GM19035 (cell line): Measurements from ENCODE around the gene PYGL.
A peak's percentile ranks its signal among the peaks of the same experiment; 100 is the strongest.

ENCODE experiments used
- ATAC-seq: cut with Tn5 transposase; IDR thresholded peaks from one replicate; pipeline ENCODE4 v1.9.1; 2021; ENCODE audit not compliant: unreplicated experiment

Gene PYGL

DNA sequence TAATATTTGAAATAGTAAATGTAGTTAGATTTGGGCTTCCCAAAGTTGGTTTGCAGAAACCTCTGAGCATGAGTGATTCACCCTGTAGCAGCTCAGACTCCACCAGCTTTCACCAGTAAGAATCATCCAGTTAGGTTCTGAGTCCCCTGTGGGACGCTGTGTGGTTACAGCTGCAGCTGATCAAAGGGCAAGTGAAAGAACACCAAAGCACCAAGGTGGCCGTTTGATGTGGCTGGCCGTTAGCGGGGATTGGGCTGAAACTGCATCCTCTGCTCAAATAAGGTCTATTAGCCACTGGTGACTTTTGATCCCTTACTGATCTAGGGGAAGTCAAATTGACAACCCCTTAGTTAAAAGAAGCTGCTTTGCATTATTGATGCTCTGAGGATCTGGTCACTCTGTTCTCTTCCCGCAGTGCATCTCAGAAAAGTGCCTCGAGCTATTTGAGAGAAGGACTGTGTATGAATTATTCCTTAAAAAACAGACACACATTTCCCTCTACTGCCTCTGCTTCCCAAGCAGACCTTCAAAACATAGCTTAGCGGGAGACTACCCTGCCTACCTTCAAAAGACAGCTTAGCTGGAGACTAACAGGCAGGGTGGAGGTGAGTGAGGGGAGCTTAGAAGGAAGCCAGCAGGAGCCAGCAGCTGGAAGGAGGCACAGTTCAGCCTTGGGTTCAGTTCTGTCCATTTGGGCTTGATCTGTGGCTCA, 68.8 kb downstream of the PYGL start:
- peak; percentile 92 for ATAC-seq

DNA sequence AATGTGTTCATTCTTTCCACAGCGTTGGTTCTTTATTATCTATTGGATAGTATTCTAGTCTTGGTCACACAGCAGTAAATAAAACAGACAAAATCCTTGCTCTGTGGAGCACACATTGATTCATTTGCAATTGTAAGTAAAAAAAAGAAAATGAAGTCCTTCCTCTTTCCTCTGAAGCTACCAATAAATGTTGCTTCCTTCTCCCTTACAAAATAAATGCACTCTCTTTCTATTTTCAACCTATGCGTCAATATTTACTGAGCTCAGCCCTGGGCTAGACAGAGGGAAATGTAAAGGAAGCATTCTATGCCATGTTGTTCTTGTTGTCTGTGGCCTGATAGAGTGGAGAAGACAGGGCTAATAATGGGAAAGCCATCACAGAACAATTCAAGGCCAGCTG, 69.5 kb downstream of the PYGL start:
- no peak for ATAC-seq

DNA sequence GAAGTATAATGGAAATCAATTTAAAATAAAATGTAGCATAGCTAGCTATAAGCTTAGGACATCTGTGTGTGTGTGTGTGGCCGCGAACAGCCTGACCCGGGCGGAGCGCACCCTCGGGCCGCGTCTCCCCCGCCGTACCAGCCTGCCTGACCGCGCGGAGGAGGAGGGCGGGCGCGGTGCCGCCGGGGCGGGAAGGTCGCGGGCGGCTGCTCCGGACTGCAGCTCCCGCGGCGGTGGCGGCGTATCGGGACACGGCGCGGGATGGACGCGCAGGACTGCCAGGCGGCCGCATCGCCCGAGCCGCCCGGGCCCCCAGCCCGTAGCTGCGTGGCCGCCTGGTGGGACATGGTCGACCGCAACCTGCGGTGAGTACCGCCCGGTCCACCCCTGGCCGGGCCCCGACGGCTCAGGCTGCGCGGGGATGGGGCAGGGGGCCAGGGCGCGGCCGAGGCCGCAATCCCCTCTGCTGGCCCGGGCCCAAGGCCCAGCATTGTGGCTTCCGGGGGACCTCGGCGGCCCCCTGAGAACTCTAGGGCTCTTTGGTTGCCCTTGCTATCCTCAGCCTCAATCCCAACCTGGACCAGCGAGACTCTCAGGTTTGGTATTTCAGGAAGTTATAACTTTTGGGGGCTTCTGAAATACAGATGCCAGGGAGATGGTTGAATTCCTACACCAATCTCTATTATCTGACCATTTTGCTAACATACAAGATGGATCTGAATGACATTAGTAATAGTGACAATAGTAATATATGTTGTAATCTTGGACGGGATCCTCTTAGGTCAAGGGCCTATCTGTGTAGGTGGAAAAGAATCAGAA, 72.2 kb downstream of the PYGL start, which contains the start of gene ABHD12B:
TSS of gene ABHD12B (plus strand) at position 140 of the 819 bp plus-strand sequence. CDS start at position 262, 122 bp downstream.
- ATAC-seq: no peak

DNA sequence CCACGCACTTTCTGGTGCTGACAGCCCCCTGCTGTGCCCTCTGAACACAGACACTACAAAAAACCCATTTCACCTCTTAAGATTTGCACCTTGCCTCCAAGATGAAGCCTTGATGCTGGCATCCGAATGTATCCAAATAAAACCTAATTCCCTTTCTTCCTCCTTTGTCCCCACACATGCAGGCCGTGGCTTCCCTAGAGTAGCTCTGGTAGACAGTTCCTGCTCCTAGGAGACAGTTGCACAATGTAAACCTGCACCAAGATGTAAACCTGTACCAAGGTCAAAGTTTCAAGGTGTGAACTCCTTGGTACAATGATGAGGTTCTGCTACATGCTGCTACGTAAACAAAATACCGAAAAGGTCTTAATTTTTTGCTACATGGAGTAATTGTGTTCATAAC, 73.1 kb downstream of the PYGL start:
- ATAC-seq: no peak

DNA sequence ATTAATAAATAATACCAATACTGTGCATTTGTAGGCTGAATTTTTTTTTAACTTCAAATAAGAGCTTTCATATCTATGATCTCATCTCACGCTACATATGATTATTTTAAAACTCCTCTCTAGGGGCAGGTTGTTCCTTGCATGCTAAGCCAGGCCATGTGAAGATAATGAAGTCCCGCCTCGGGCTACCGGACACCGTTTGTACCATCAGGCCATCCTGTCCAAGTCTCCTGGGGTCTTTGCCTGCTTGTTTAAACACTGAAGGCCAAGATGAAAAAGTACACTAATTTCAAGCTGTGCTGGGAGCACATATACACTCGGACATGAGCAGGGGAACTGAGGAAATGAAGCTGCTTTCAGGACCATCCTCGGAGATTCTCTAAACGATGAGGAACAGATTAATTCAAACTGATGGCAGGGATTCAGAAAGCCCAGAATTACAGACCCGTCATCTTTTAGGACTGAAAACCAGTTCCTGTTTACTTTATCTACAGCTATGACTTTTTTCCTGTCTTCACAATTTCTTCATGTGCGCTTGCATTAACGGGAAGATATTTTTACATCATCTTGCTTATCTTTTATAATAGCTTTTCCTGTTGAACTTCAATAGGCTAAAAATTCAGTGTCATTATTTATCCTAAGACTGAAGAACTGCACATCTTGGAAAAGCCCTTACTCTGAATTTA, 78.7 kb downstream of the PYGL start:
- ATAC-seq: no peak

DNA sequence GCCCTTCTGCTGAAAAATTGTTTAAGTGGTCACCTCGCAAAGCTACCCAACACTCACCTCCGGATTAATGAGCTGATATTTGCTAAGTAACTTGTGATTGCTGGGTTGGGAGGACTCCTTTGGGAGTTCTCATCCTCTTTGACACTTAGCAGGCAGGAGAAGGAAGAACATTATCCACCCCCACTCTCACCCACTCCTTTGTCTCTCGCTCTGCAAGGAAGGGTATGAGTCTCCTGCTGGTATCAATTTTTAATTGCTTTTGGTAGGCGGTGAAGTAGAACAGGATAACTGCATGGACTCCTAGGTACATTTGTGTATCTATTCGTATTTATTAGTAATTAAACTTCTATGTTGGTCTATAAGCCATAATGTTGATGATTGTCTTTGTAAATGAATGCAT, 79.3 kb downstream of the PYGL start:
- ATAC-seq: no peak

DNA sequence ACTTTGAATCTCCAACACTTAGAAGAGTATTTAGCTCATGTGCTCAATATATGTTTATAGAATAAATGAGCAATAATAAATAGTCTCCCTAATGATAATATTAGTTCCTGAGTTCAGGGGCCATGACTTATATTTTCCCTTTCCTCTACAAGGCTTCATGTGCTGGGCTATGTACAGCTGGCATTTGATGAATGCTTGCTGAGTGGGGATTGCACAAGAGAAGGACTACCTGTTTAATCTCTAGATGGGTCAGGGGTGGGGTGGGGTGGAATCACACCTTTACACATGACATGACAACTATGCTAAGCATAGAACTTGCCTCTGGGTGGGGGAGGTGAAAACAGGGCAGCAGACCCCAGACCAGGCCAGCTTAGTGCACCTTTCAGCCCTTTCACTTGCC, 80.0 kb downstream of the PYGL start:
- no peak for ATAC-seq

- ATAC-seq: no peak
Observed at GRCh38 chr14:50862036-50862570, 82.2 kb downstream of the PYGL start.

GRCh38 chr14:50860478-50861086, 83.7 kb downstream of the PYGL start:
- no peak for ATAC-seq

DNA sequence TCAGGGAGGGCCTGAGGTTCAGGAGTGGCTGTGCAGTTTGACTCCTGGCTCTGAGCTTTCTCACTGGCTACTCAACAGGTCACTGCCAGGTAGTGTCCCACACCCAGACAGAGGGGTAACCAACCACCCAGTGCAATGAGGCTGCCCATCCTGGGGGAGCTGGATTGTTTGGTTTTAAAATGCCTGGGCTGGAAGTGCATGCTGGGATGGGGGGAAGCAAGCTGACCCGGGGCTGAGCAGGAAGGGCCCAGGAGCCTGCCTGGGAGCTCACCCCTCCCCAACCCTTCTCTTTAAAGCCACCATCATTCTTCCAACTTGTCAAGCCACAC, 85.0 kb downstream of the PYGL start:
- ATAC-seq: no peak

DNA sequence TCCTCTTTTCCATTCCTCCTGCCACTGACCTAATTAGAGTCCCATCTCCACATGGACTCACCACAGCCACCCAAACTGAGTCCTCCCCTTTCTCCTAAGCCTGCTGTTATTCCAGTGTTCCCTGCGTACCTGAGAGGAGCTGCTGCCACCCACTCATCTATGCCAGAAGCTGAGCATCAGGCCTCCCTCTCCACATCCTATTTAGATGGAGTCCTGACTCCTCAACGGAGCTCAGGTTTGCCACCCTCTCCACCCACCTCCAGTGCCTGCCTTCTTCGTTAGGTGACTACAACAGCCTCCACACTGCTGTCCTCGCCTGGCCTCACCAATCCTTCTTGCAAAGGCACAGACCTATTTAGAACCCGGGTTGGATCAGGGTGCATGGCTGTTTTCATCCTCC, 87.6 kb downstream of the PYGL start:
- no peak for ATAC-seq

GRCh38 chr14:50855558-50855957, 88.7 kb downstream of the PYGL start:
- no peak for ATAC-seq
